Fibroblast of the aortic adventitia (primary cell): ENCODE measurements around the gene RADIL. TPM values are rescaled to one million over a fixed set of nuclear protein-coding genes. Genes with fewer than 3 reads are reported as not detected.

Experiments used
- DNase-seq: peaks from one replicate; pipeline ENCODE4 v3.0.0-alpha.2; 2010; ENCODE audit warnings: low read depth
- H3K4me3 ChIP-seq: 2 replicates; pipeline ENCODE4 v1.5.1; 2011; ENCODE audit warnings: low read depth, mild to moderate bottlenecking, control low read depth, low read length, moderate library complexity
- total RNA-seq: library from RNA; depleted of rRNA; stranded (reverse); fragments of >200 nt; gene quantifications from 2 replicates; pipeline ENCODE4 v1.2.3, GENCODE V29; 2012; ENCODE audit warnings: low replicate concordance
- TF ChIP-seq, protein P1 (sequence below): IDR thresholded peaks from 2 replicates; pipeline ENCODE4 v1.5.1; 2011; ENCODE audit warnings: mild to moderate bottlenecking, low read length, control low read depth, inconsistent platforms; ENCODE audit not compliant: insufficient read depth

The RADIL gene
- total RNA-seq, 1 donor: 1.4 TPM

- TF ChIP-seq, protein P1, sequence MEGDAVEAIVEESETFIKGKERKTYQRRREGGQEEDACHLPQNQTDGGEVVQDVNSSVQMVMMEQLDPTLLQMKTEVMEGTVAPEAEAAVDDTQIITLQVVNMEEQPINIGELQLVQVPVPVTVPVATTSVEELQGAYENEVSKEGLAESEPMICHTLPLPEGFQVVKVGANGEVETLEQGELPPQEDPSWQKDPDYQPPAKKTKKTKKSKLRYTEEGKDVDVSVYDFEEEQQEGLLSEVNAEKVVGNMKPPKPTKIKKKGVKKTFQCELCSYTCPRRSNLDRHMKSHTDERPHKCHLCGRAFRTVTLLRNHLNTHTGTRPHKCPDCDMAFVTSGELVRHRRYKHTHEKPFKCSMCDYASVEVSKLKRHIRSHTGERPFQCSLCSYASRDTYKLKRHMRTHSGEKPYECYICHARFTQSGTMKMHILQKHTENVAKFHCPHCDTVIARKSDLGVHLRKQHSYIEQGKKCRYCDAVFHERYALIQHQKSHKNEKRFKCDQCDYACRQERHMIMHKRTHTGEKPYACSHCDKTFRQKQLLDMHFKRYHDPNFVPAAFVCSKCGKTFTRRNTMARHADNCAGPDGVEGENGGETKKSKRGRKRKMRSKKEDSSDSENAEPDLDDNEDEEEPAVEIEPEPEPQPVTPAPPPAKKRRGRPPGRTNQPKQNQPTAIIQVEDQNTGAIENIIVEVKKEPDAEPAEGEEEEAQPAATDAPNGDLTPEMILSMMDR: no peak
Observed at GRCh38 chr7:4786015-4786414, 97.5 kb downstream of the RADIL start.

GRCh38 chr7:4785371-4785770 lies 98.1 kb downstream of the RADIL start:
- H3K4me3 ChIP-seq: no peak overlapping the region
- no peak for DNase-seq
- TF ChIP-seq, protein P1: no peak

More at GRCh38 chr7:4786015-4786414, 97.5 kb downstream of the RADIL start:
- H3K4me3 ChIP-seq: no peak overlapping the region
- no peak for DNase-seq

GRCh38 chr7:4784799-4785198 lies 98.7 kb downstream of the RADIL start:
- TF ChIP-seq, protein P1: no peak
- H3K4me3 ChIP-seq: no peak overlapping the region
- no peak for DNase-seq

GRCh38 chr7:4783762-4784351 lies 99.7 kb downstream of the RADIL start:
- H3K4me3 ChIP-seq: no peak overlapping the region
- TF ChIP-seq, protein P1: no peak
- DNase-seq: no peak

GRCh38 chr7:4783292-4783652 lies 100.2 kb downstream of the RADIL start:
- no peak for DNase-seq
- no peak overlapping the region for H3K4me3 ChIP-seq
- TF ChIP-seq, protein P1: no peak

DNA sequence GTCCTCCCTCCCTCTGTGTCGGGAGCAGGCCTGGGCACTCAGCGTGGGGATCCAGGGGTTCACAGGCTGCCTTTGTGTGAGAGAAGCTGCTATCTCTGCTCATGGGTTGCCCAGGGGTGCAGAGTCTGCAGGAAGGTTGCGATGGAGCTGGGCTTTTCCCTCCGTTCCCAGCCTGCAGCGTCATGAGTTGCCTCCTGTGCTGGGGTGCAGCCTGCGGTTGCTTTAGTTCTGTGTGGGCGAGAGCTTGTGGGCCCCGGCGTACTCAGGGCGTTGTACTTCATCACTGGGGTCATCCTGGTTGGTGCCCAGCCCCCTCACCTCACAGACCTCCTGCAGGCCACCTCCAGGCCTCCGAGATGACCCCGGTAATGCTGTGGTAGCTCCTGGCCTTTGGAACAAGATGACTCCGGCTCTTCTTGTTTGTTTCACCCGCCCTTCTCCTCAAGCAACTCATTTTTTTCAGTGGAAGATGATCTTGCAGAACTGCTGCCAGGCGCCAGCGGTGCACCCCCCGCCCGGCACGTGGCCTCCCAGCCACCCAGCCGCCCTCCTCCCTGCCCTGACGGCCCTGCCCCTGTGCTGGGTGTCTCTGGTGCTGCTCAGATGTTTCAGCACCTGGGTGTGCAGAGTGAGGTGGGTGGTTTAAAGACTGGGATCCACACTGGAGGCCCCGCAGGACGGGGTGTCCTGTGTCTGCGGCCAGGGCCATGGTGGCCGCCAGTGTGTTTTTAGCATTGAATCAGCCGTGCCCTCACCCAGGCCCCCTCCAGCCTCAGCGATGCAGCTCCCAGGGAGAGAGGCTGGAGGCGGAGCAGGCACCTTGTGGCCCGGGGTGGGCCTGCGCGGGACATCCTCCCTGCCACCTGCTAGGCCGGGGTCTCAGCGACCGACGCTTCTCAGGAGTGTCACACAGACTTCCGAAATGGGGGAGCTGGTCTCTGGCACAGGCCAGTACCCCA lies 100.9 kb downstream of the RADIL start:
- no peak for DNase-seq
- H3K4me3 ChIP-seq: no peak overlapping the region
- TF ChIP-seq, protein P1: no peak
